Measurements from ENCODE around the gene TCF7L2. TPM values are rescaled to one million over a fixed set of nuclear protein-coding genes. Genes with fewer than 3 reads are reported as not detected.
A peak's percentile ranks its signal among the peaks of the same experiment; 100 is the strongest.

Gene TCF7L2
- total and polyA plus RNA-seq, 9 of the 15 experiments (the other 6 are each of a cell fraction or from before 2014, with no cell fraction given), result 0.32 to 2.8 (median 0.92) TPM

DNA sequence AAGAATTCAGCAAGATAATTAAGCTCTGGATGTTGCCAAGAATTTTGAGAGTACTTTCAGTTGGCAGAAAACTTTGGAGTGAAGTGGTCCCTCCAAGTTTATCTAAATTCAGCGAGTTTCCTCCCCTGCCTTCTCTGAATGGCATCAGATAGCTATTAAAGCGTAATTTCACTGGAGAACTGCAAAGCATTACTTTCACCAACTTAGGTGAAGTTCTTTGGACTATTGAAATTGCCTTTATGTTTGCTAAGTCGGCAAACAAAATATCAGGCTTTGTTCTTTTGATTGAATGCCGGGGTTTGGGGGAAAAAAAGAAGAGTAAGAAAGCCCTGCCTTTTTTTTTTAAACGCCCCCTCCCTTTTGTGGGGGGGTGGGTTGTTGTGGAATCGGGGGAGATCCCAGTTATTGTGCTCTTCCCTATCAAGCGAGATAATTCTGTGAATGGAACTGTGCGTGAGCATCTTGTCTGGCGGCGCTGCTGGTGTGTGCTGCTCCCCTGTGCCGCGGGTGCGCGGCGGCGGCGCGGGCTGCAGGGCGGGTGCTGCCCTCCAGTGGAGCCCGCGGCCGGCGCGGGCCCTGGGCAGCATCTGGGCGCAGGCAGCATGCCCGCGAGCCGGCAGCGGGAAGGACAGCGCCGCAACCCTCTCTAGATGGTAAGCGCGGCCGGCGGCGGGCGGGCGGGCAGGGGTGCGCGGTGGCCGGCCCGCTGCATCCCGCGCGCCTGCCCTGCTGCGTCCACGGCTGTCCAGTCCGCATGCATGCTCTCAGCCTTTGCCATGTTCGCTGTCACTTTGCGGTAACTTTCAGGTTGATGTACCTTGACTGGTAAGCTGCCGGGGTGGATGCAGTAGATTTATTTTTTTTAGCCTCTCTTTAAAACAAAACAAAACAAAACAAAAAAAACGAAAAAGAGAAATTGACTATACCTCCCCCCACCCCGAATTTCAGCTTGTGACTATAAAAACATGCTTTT, 176.5 kb downstream of the TCF7L2 start (continued):
- TF ChIP-seq, protein P1, sequence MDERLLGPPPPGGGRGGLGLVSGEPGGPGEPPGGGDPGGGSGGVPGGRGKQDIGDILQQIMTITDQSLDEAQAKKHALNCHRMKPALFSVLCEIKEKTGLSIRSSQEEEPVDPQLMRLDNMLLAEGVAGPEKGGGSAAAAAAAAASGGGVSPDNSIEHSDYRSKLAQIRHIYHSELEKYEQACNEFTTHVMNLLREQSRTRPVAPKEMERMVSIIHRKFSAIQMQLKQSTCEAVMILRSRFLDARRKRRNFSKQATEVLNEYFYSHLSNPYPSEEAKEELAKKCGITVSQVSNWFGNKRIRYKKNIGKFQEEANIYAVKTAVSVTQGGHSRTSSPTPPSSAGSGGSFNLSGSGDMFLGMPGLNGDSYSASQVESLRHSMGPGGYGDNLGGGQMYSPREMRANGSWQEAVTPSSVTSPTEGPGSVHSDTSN (CRISPR knock-in tag; IDR thresholded peaks at IDR 0.05; ENCODE audit: low read depth), result no peak
- TF ChIP-seq, protein P1 (tag; conservative IDR thresholded peaks at IDR 0.05; ENCODE audit: low read depth), result no peak
- no peak for TF ChIP-seq ESRRB (CRISPR knock-in tag; IDR thresholded peaks at IDR 0.05; ENCODE audit: borderline replicate concordance)
- TF ChIP-seq KDM2B (CRISPR knock-in tag; IDR thresholded peaks at IDR 0.05), result no peak
- TF ChIP-seq, protein P2, sequence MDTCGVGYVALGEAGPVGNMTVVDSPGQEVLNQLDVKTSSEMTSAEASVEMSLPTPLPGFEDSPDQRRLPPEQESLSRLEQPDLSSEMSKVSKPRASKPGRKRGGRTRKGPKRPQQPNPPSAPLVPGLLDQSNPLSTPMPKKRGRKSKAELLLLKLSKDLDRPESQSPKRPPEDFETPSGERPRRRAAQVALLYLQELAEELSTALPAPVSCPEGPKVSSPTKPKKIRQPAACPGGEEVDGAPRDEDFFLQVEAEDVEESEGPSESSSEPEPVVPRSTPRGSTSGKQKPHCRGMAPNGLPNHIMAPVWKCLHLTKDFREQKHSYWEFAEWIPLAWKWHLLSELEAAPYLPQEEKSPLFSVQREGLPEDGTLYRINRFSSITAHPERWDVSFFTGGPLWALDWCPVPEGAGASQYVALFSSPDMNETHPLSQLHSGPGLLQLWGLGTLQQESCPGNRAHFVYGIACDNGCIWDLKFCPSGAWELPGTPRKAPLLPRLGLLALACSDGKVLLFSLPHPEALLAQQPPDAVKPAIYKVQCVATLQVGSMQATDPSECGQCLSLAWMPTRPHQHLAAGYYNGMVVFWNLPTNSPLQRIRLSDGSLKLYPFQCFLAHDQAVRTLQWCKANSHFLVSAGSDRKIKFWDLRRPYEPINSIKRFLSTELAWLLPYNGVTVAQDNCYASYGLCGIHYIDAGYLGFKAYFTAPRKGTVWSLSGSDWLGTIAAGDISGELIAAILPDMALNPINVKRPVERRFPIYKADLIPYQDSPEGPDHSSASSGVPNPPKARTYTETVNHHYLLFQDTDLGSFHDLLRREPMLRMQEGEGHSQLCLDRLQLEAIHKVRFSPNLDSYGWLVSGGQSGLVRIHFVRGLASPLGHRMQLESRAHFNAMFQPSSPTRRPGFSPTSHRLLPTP (IDR thresholded peaks at IDR 0.05; ENCODE audit: borderline replicate concordance, extremely low read depth, insufficient read length), result no peak
- no peak for TF ChIP-seq MYNN (IDR thresholded peaks at IDR 0.05)
- no peak for TF ChIP-seq MYNN (CRISPR knock-in tag; IDR thresholded peaks at IDR 0.05)
- TF ChIP-seq, protein P3, sequence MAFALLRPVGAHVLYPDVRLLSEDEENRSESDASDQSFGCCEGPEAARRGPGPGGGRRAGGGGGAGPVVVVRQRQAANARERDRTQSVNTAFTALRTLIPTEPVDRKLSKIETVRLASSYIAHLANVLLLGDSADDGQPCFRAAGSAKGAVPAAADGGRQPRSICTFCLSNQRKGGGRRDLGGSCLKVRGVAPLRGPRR (CRISPR knock-in tag; IDR thresholded peaks at IDR 0.05), result no peak
- TF ChIP-seq SMC3 (conservative IDR thresholded peaks at IDR 0.05; ENCODE audit: insufficient read depth, low read depth, low read length), result peak; percentile 36; the same call in 1 of the 2 replicates
- TF ChIP-seq ZNF41 (CRISPR knock-in tag; conservative IDR thresholded peaks at IDR 0.05), result peak; percentile 97
- TF ChIP-seq, protein P4, sequence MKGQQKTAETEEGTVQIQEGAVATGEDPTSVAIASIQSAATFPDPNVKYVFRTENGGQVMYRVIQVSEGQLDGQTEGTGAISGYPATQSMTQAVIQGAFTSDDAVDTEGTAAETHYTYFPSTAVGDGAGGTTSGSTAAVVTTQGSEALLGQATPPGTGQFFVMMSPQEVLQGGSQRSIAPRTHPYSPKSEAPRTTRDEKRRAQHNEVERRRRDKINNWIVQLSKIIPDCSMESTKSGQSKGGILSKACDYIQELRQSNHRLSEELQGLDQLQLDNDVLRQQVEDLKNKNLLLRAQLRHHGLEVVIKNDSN (CRISPR knock-in tag; IDR thresholded peaks at IDR 0.05), result no peak
- no peak for TF ChIP-seq E2F3 (CRISPR knock-in tag; IDR thresholded peaks at IDR 0.05)
- no peak for TF ChIP-seq ZNF253 (CRISPR knock-in tag; conservative IDR thresholded peaks at IDR 0.05)
- TF ChIP-seq, protein P5, sequence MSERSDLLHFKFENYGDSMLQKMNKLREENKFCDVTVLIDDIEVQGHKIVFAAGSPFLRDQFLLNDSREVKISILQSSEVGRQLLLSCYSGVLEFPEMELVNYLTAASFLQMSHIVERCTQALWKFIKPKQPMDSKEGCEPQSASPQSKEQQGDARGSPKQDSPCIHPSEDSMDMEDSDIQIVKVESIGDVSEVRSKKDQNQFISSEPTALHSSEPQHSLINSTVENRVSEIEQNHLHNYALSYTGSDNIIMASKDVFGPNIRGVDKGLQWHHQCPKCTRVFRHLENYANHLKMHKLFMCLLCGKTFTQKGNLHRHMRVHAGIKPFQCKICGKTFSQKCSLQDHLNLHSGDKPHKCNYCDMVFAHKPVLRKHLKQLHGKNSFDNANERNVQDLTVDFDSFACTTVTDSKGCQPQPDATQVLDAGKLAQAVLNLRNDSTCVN (CRISPR knock-in tag; IDR thresholded peaks at IDR 0.05), result no peak
- TF ChIP-seq, protein P6, sequence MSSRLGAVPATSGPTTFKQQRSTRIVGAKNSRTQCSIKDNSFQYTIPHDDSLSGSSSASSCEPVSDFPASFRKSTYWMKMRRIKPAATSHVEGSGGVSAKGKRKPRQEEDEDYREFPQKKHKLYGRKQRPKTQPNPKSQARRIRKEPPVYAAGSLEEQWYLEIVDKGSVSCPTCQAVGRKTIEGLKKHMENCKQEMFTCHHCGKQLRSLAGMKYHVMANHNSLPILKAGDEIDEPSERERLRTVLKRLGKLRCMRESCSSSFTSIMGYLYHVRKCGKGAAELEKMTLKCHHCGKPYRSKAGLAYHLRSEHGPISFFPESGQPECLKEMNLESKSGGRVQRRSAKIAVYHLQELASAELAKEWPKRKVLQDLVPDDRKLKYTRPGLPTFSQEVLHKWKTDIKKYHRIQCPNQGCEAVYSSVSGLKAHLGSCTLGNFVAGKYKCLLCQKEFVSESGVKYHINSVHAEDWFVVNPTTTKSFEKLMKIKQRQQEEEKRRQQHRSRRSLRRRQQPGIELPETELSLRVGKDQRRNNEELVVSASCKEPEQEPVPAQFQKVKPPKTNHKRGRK (tag; IDR thresholded peaks at IDR 0.05), result no peak
